ENCODE measurements around the gene NUBP1. TPM values are rescaled to one million over a fixed set of nuclear protein-coding genes. Genes with fewer than 3 reads are reported as not detected.
"Not testable (repeated sequence)": the region's sequence is repeated elsewhere in the genome, so short reads cannot be mapped to it uniquely, and the experiment has no call there.

NUBP1 gene
- total RNA-seq, 1 donor = 19.5 TPM

GRCh38 chr16:10787304-10787703, 43.7 kb downstream of the NUBP1 start:
- Histone ChIP-seq H2AFZ (ENCODE audit: low read length) (no peak overlapping the region), H3K27ac (ENCODE audit: low read depth, low read length) (no peak overlapping the region), H3K4me2 (ENCODE audit: insufficient read depth, low read length) (no peak overlapping the region), H4K20me1 (ENCODE audit: insufficient read depth, low read length) (no peaks in the 10 kb centered on the region), H3K36me3 (ENCODE audit: insufficient read depth, low read length) (no peaks in the 10 kb centered on the region), H3K27me3 (ENCODE audit: insufficient read depth, low read length) (peaks cover 5% of the 10 kb centered on the region), H3K4me3 (ENCODE audit: insufficient read depth, low read length) (no peak overlapping the region), H3K9me3 (ENCODE audit: low read depth, low read length) (no peaks in the 10 kb centered on the region), H3K4me1 (ENCODE audit: insufficient read depth, low read length) (no peaks in the 10 kb centered on the region), H3K79me2 (ENCODE audit: insufficient read depth, low read length) (no peaks in the 10 kb centered on the region)
- DNase-seq (ENCODE audit: insufficient read length, low spot score, missing footprints) = no peak
- no peak for TF ChIP-seq CTCF (IDR thresholded peaks at IDR 0.05; ENCODE audit: extremely low read depth, low read depth, low read length)

- not testable (repeated sequence) for H3K27me3 ChIP-seq (ENCODE audit: insufficient read depth, low read length); H2AFZ ChIP-seq (ENCODE audit: low read length); H3K4me3 ChIP-seq (ENCODE audit: insufficient read depth, low read length); H3K79me2 ChIP-seq (ENCODE audit: insufficient read depth, low read length); H3K9me3 ChIP-seq (ENCODE audit: low read depth, low read length); H3K27ac ChIP-seq (ENCODE audit: low read depth, low read length); H4K20me1 ChIP-seq (ENCODE audit: insufficient read depth, low read length); H3K4me2 ChIP-seq (ENCODE audit: insufficient read depth, low read length); DNase-seq (ENCODE audit: insufficient read length, low spot score, missing footprints); H3K36me3 ChIP-seq (ENCODE audit: insufficient read depth, low read length); H3K4me1 ChIP-seq (ENCODE audit: insufficient read depth, low read length)
Measured at GRCh38 chr16:10788630-10789029, 45.0 kb downstream of the NUBP1 start.

GRCh38 chr16:10791048-10791447, 47.4 kb downstream of the NUBP1 start:
- Histone ChIP-seq H3K27me3 (ENCODE audit: insufficient read depth, low read length) (peaks cover 5% of the 10 kb centered on the region), H3K4me3 (ENCODE audit: insufficient read depth, low read length) (no peak overlapping the region), H3K79me2 (ENCODE audit: insufficient read depth, low read length) (no peaks in the 10 kb centered on the region), H3K27ac (ENCODE audit: low read depth, low read length) (no peak overlapping the region), H3K4me1 (ENCODE audit: insufficient read depth, low read length) (no peaks in the 10 kb centered on the region), H4K20me1 (ENCODE audit: insufficient read depth, low read length) (no peaks in the 10 kb centered on the region), H3K36me3 (ENCODE audit: insufficient read depth, low read length) (no peaks in the 10 kb centered on the region), H2AFZ (ENCODE audit: low read length) (no peak overlapping the region), H3K4me2 (ENCODE audit: insufficient read depth, low read length) (no peak overlapping the region), H3K9me3 (ENCODE audit: low read depth, low read length) (no peaks in the 10 kb centered on the region)
- no peak for TF ChIP-seq CTCF (IDR thresholded peaks at IDR 0.05; ENCODE audit: extremely low read depth, low read depth, low read length)
- DNase-seq (ENCODE audit: insufficient read length, low spot score, missing footprints) = no peak

- no peak for TF ChIP-seq CTCF (IDR thresholded peaks at IDR 0.05; ENCODE audit: extremely low read depth, low read depth, low read length)
- H3K27me3 ChIP-seq (ENCODE audit: insufficient read depth, low read length) = peaks cover 3% of the 10 kb centered on the region
- H2AFZ ChIP-seq (ENCODE audit: low read length) = no peak overlapping the region
- no peaks in the 10 kb centered on the region for H3K36me3 ChIP-seq (ENCODE audit: insufficient read depth, low read length)
- no peak overlapping the region for H3K4me3 ChIP-seq (ENCODE audit: insufficient read depth, low read length)
- no peaks in the 10 kb centered on the region for H4K20me1 ChIP-seq (ENCODE audit: insufficient read depth, low read length)
- H3K4me1 ChIP-seq (ENCODE audit: insufficient read depth, low read length) = no peaks in the 10 kb centered on the region
- no peak for DNase-seq (ENCODE audit: insufficient read length, low spot score, missing footprints)
- H3K27ac ChIP-seq (ENCODE audit: low read depth, low read length) = no peak overlapping the region
- H3K79me2 ChIP-seq (ENCODE audit: insufficient read depth, low read length) = no peaks in the 10 kb centered on the region
- no peak overlapping the region for H3K4me2 ChIP-seq (ENCODE audit: insufficient read depth, low read length)
- no peaks in the 10 kb centered on the region for H3K9me3 ChIP-seq (ENCODE audit: low read depth, low read length)
Measured at GRCh38 chr16:10799736-10800135, 56.1 kb downstream of the NUBP1 start.
